HCT116 (cell line): ENCODE measurements around the gene ANO10. TPM values are rescaled to one million over a fixed set of nuclear protein-coding genes. Genes with fewer than 3 reads are reported as not detected.

ENCODE experiments used
- ATAC-seq: fragments of 200-7000 bp; cut with Tn5 transposase; 2 replicates; pipeline ENCODE4 v1.9.1; 2020; ENCODE audit warnings: mild to moderate bottlenecking, moderate library complexity
- BruUV-seq: library from RNA; stranded (reverse); fragments of 400-500 nt; replicated peaks from 2 replicates; lab custom pipeline; 2021; lab: Mats Ljungman, UMichigan
- CTCF ChIA-PET: fragments of 300-600 bp; sonication (Branson Sonifier 250); formaldehyde crosslinking; loops from one replicate; lab custom pipeline; 2021; ENCODE audit warnings: antibody characterized with exemption; lab: Charles Lee
- POLR2A ChIA-PET: fragments of 300-600, 350-600 bp; sonication (Branson Sonifier 250); formaldehyde crosslinking; loops from one replicate; lab custom pipeline; 2021; ENCODE audit warnings: antibody characterized with exemption; lab: Charles Lee
- RAD21 ChIA-PET, 2 experiments: fragments of 300-600 bp; sonication (Branson Sonifier 250); formaldehyde crosslinking; loops; one replicate each; lab custom pipeline; 2023; ENCODE audit warnings: low total read pairs in 2 of 2; ENCODE audit not compliant: uncharacterized antibody in 2 of 2, unreplicated experiment in 2 of 2, low non-redundant PET in 1 of 2; lab: Charles Lee
- DNase-seq: peaks from one replicate; pipeline ENCODE4 v3.0.0-alpha.2; 2010; ENCODE audit warnings: low read depth, low spot score
- H2AFZ ChIP-seq: fragments of 200-600 bp; shearing (Covaris generic), sonication (generic); 2 replicates; pipeline ENCODE4 v1.6.1; 2017; ENCODE audit warnings: low read depth, mixed run types, mixed read lengths, antibody characterized with exemption, low read length; ENCODE audit not compliant: poor library complexity, severe bottlenecking
- H3K27ac ChIP-seq: 2 replicates; pipeline ENCODE4 v1.5.1; 2012; ENCODE audit warnings: low read depth, low read length
- H3K27me3 ChIP-seq: fragments of 200-600 bp; sonication (generic); 2 replicates; pipeline ENCODE4 v1.6.1; 2016; ENCODE audit warnings: mixed run types, low read length, mixed read lengths; ENCODE audit not compliant: insufficient read depth
- H3K36me3 ChIP-seq, 2 experiments: fragments of 200-500 bp in 1 of 2; fragments of 200-600 bp in 1 of 2; sonication (Bioruptor generic) in 1 of 2; sonication (generic) in 1 of 2; 2 replicates each; pipeline versions ENCODE4 v1.5.1 to v1.6.1; 2014 to 2016; ENCODE audit warnings: low read length in 2 of 2, inconsistent platforms in 1 of 2, mixed read lengths in 1 of 2, mixed run types in 1 of 2; ENCODE audit not compliant: insufficient read depth in 2 of 2, control insufficient read depth in 1 of 2
- H3K4me1 ChIP-seq, 2 experiments: fragments of 200-600 bp in 1 of 2; sonication (generic) in 1 of 2; 2 replicates each; pipeline versions ENCODE4 v1.5.1 to v1.6.1; 2012 to 2017; ENCODE audit warnings: low read length in 2 of 2, inconsistent platforms in 1 of 2, mild to moderate bottlenecking in 1 of 2, mixed read lengths in 1 of 2, mixed run types in 1 of 2, moderate library complexity in 1 of 2; ENCODE audit not compliant: insufficient read depth in 2 of 2, control insufficient read depth in 1 of 2
- H3K4me2 ChIP-seq: fragments of 200-600 bp; sonication (generic); 2 replicates; pipeline ENCODE4 v1.6.1; 2017; ENCODE audit warnings: mixed run types, low read length, mixed read lengths
- H3K4me3 ChIP-seq, 2 experiments: fragments of 200-600 bp in 1 of 2; sonication (generic) in 1 of 2; replicated peaks in 1 of 2; 2 replicates each; pipeline ENCODE4 v1.5.1; 2011 to 2016; ENCODE audit warnings: low read length in 2 of 2, control low read depth in 1 of 2, low read depth in 1 of 2, mild to moderate bottlenecking in 1 of 2, mixed read lengths in 1 of 2, mixed run types in 1 of 2
- H3K79me2 ChIP-seq: fragments of 200-600 bp; sonication (generic); 2 replicates; pipeline ENCODE4 v1.6.1; 2017; ENCODE audit warnings: mild to moderate bottlenecking, mixed run types, low read length, moderate library complexity, mixed read lengths; ENCODE audit not compliant: insufficient read depth
- H3K9ac ChIP-seq: fragments of 200-600 bp; sonication (generic); 2 replicates; pipeline ENCODE4 v1.6.1; 2016; ENCODE audit warnings: low read length, mixed read lengths
- H3K9me2 ChIP-seq: fragments of 200-600 bp; sonication (generic), shearing (Covaris generic); 2 replicates; pipeline ENCODE4 v1.6.1; 2017; ENCODE audit warnings: mixed run types, mild to moderate bottlenecking, moderate library complexity; ENCODE audit not compliant: insufficient read depth
- H3K9me3 ChIP-seq, 2 experiments: fragments of 200-500 bp in 1 of 2; fragments of 200-600 bp in 1 of 2; sonication (Bioruptor generic) in 1 of 2; sonication (generic) in 1 of 2; 2 replicates each; pipeline ENCODE4 v1.6.1; 2014 to 2017; ENCODE audit warnings: low read length in 2 of 2, mixed read lengths in 2 of 2, inconsistent platforms in 1 of 2, low read depth in 1 of 2, mild to moderate bottlenecking in 1 of 2, mixed run types in 1 of 2, moderate library complexity in 1 of 2; ENCODE audit not compliant: control insufficient read depth in 1 of 2, insufficient read depth in 1 of 2
- H4K20me1 ChIP-seq: fragments of 200-600 bp; sonication (generic), shearing (Covaris generic); 2 replicates; pipeline ENCODE4 v1.6.1; 2017; ENCODE audit warnings: mixed run types, mild to moderate bottlenecking, moderate library complexity; ENCODE audit not compliant: insufficient read depth
- ATF3 ChIP-seq: IDR thresholded peaks from 2 replicates; pipeline ENCODE4 v1.6.1; 2012
- CEBPB ChIP-seq: IDR thresholded peaks from 2 replicates; pipeline ENCODE4 v1.6.1; 2012; ENCODE audit warnings: low read depth
- CTCF ChIP-seq, 3 experiments: fragments of 200-600 bp in 1 of 3; sonication (generic) in 1 of 3; IDR thresholded peaks in 2 of 3; conservative IDR thresholded peaks in 1 of 3; 2 replicates each; pipeline ENCODE4 v1.5.1; 2012 to 2017; ENCODE audit warnings: low read depth in 2 of 3, low read length in 2 of 3, antibody characterized with exemption in 1 of 3, borderline replicate concordance in 1 of 3, control low read depth in 1 of 3, mild to moderate bottlenecking in 1 of 3, mixed read lengths in 1 of 3, mixed run types in 1 of 3, moderate library complexity in 1 of 3; ENCODE audit not compliant: insufficient read depth in 1 of 3
- RAD21 ChIP-seq: IDR thresholded peaks from 2 replicates; pipeline ENCODE4 v1.6.1; 2012; ENCODE audit warnings: low read depth, mild to moderate bottlenecking
- REST ChIP-seq: IDR thresholded peaks from 2 replicates; pipeline ENCODE4 v1.6.1; 2012; ENCODE audit warnings: low read depth
- ZFX ChIP-seq: fragments of 450-650 bp; IDR thresholded peaks from 2 replicates; pipeline ENCODE4 v1.6.1; 2017
- intact Hi-C: fragments of 100-400 bp; cut with micrococcal nuclease; formaldehyde crosslinking; loops from 2 replicates; pipeline ENCODE4 v1.10.0; 2022
- total RNA-seq: library from RNA; stranded (reverse); gene quantifications from one replicate; pipeline ENCODE4 v1.2.1, GENCODE V29; 2021; ENCODE audit not compliant: unreplicated experiment

Gene ANO10
- total RNA-seq, 1 experiment from 2014 or later, result 13.3 TPM

DNA sequence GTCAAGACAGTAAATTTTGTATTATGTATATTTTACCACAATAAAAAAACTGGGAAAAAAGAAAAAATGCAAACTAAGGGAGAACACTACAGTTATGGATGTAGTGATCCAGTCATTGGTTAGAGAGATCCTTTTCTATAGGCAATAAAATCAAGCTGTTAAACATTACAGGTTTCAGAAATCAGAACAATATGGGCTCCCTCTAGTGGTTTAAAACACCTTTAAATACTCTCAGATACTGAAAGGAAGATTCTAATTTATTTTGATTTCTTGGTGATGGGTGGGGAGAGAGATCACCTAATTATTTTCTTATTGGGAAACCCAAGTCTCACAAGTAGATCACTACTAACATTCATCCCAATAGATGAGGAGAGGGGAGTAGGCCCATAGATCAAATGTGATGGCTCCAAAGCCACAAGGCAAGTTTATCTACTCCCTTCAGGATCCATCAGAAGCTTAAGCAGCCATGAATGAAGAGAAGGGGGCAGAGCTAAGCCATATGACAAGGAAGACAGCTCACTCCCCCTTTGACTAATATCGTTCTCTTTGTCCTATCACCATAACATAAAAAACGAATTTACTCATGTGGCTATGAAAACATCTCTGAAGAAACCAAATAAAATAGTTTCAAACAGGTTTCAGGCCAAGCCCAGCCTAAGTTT is 118.6 kb downstream of the ANO10 start:
- Histone ChIP-seq H3K27ac (no peak overlapping the region), H3K4me3 (no peak overlapping the region), H3K9me3 (no peaks in the 10 kb centered on the region), H3K9ac (no peak overlapping the region), H3K27me3 (no peaks in the 10 kb centered on the region), H3K36me3 (no peaks in the 10 kb centered on the region), H3K79me2 (no peaks in the 10 kb centered on the region), H2AFZ (no peak overlapping the region), H3K4me2 (no peak overlapping the region), H3K9me2 (no peaks in the 10 kb centered on the region), H3K4me1 (no peaks in the 10 kb centered on the region), H4K20me1 (no peaks in the 10 kb centered on the region)
- POLR2A ChIA-PET, result no interaction called here
- CTCF ChIA-PET, result interaction anchor here (1.0 to 2.1 kb wide), 12 partner anchors 8 to 541 kb away, joined by 3 to 13 read pairs (median 4); no protein-coding TSS in a partner anchor
- no peak for TF ChIP-seq REST
- TF ChIP-seq CTCF (IDR thresholded peaks at IDR 0.05 in 2 of 3, conservative IDR thresholded peaks at IDR 0.05 in 1 of 3; ENCODE audit: borderline replicate concordance in 1 of 3, insufficient read depth in 1 of 3, low read depth in 2 of 3, low read length in 2 of 3), result peak; percentile 39 to 65 (median 56); a peak in 4 of 6 replicates
- TF ChIP-seq ZFX, result no peak
- no peak for TF ChIP-seq ATF3
- peak; percentile 68 for TF ChIP-seq RAD21
- no peak for TF ChIP-seq CEBPB
- peak; percentile 12 for DNase-seq
- no TSS peak for BruUV-seq
- RAD21 ChIA-PET, result interaction anchor here (1.0 to 1.3 kb wide), 2 partner anchors 541 to 542 kb away, joined by 3 to 7 read pairs; no protein-coding TSS in a partner anchor
- peak; percentile 72 for ATAC-seq
- intact Hi-C loops, result loop anchor here (2.0 to 5.0 kb wide), 3 partner anchors 278 to 541 kb away; no protein-coding TSS in a partner anchor
